GM23338 (cell line): ENCODE measurements around the gene SNAP25. TPM values are rescaled to one million over a fixed set of nuclear protein-coding genes. Genes with fewer than 3 reads are reported as not detected.

Experiments used
- ATAC-seq: fragments of 200-7000 bp; cut with Tn5 transposase; 3 replicates; pipeline ENCODE4 v1.9.1; 2020
- DNase-seq: peaks from one replicate; pipeline ENCODE4 v3.0.0-alpha.2; 2015; ENCODE audit warnings: low spot score
- H2AFZ ChIP-seq: fragments of 200-600 bp; sonication (generic); 2 replicates; pipeline ENCODE4 v1.8.0; 2016; ENCODE audit warnings: antibody characterized with exemption, mild to moderate bottlenecking, moderate library complexity
- H3F3A ChIP-seq: fragments of 200-600 bp; sonication (generic); replicated peaks from 2 replicates; pipeline ENCODE4 v1.8.0; 2017; ENCODE audit warnings: antibody characterized with exemption, mixed run types, low read depth
- H3K27ac ChIP-seq: fragments of 200-600 bp; sonication (generic); 2 replicates; pipeline ENCODE4 v1.6.1; 2016; ENCODE audit warnings: low read depth
- H3K27me3 ChIP-seq: fragments of 200-600 bp; sonication (generic); 2 replicates; pipeline ENCODE4 v1.8.0; 2016; ENCODE audit warnings: mild to moderate bottlenecking, mixed run types, moderate library complexity; ENCODE audit not compliant: insufficient read depth
- H3K36me3 ChIP-seq: fragments of 200-600 bp; sonication (generic); 2 replicates; pipeline ENCODE4 v1.8.0; 2016; ENCODE audit warnings: mild to moderate bottlenecking; ENCODE audit not compliant: insufficient read depth
- H3K4me1 ChIP-seq: fragments of 200-600 bp; sonication (generic); 2 replicates; pipeline ENCODE4 v1.8.0; 2016; ENCODE audit warnings: mild to moderate bottlenecking, moderate library complexity; ENCODE audit not compliant: insufficient read depth
- H3K4me2 ChIP-seq: fragments of 200-600 bp; sonication (generic); 2 replicates; pipeline ENCODE4 v1.7.1; 2017; ENCODE audit warnings: mixed run types
- H3K4me3 ChIP-seq: fragments of 200-600 bp; sonication (generic); 2 replicates; pipeline ENCODE4 v1.6.1; 2016; ENCODE audit warnings: mixed run types
- H3K79me2 ChIP-seq: fragments of 200-600 bp; sonication (generic); replicated peaks from 2 replicates; pipeline ENCODE4 v1.8.0; 2017; ENCODE audit warnings: mild to moderate bottlenecking; ENCODE audit not compliant: insufficient read depth
- H3K9me2 ChIP-seq: fragments of 200-600 bp; sonication (generic); 2 replicates; pipeline ENCODE4 v1.8.0; 2017; ENCODE audit not compliant: insufficient read depth
- H4K20me1 ChIP-seq: fragments of 200-600 bp; sonication (generic); replicated peaks from 2 replicates; pipeline ENCODE4 v1.8.0; 2017; ENCODE audit warnings: mild to moderate bottlenecking; ENCODE audit not compliant: insufficient read depth
- H3K27ac Mint-ChIP-seq: 2 replicates; pipeline ENCODE4 v1.8.0; 2020; ENCODE audit warnings: inconsistent platforms, mild to moderate bottlenecking, moderate library complexity, mixed read lengths
- H3K27me3 Mint-ChIP-seq: 3 replicates; pipeline ENCODE4 v1.8.0; 2022; ENCODE audit warnings: low read depth, mild to moderate bottlenecking, moderate library complexity, mixed read lengths, inconsistent platforms; ENCODE audit not compliant: insufficient read depth, poor library complexity
- H3K36me3 Mint-ChIP-seq: 3 replicates; pipeline ENCODE4 v1.8.0; 2021; ENCODE audit warnings: low read depth, mild to moderate bottlenecking, inconsistent platforms, moderate library complexity, mixed read lengths
- H3K4me1 Mint-ChIP-seq: 3 replicates; pipeline ENCODE4 v1.8.0; 2020; ENCODE audit warnings: mild to moderate bottlenecking, inconsistent platforms, mixed read lengths
- H3K4me3 Mint-ChIP-seq: 3 replicates; pipeline ENCODE4 v1.8.0; 2021; ENCODE audit warnings: moderate library complexity, mild to moderate bottlenecking, inconsistent platforms, mixed read lengths
- H3K9me3 Mint-ChIP-seq: 3 replicates; pipeline ENCODE4 v1.8.0; 2020; ENCODE audit warnings: moderate library complexity, mild to moderate bottlenecking, inconsistent platforms, mixed read lengths
- CREB1 ChIP-seq: fragments of 250-450 bp; sonication (Bioruptor Pico); IDR thresholded peaks from 2 replicates; pipeline ENCODE4 v1.5.0; 2020; ENCODE audit warnings: low read depth, mild to moderate bottlenecking, moderate library complexity
- CTCF ChIP-seq, 2 experiments: fragments of 200-600 bp in 1 of 2; sonication (generic) in 1 of 2; conservative IDR thresholded peaks; 2 replicates each; pipeline versions ENCODE4 v1.5.1 to v1.6.1; 2016 to 2017; ENCODE audit warnings: antibody characterized with exemption in 2 of 2, low read depth in 2 of 2, mild to moderate bottlenecking in 2 of 2, moderate library complexity in 1 of 2
- ETS1 ChIP-seq: IDR thresholded peaks from 2 replicates; pipeline ENCODE4 v1.6.1; 2016; ENCODE audit warnings: antibody characterized with exemption
- EZH2 ChIP-seq: fragments of 200-600 bp; sonication (generic); IDR thresholded peaks from one replicate; pipeline ENCODE4 v1.8.0; 2017; ENCODE audit warnings: antibody characterized with exemption, mild to moderate bottlenecking, low read depth; ENCODE audit not compliant: unreplicated experiment
- EZH2phosphoT487 ChIP-seq: fragments of 200-600 bp; sonication (generic); IDR thresholded peaks from one replicate; pipeline ENCODE4 v1.8.1; 2018; ENCODE audit warnings: antibody characterized with exemption; ENCODE audit not compliant: unreplicated experiment
- JUNB ChIP-seq: IDR thresholded peaks from one replicate; pipeline ENCODE4 v1.6.1; 2016; ENCODE audit warnings: antibody characterized with exemption; ENCODE audit not compliant: unreplicated experiment
- NANOG ChIP-seq: IDR thresholded peaks from 2 replicates; pipeline ENCODE4 v1.6.1; 2016; ENCODE audit warnings: antibody characterized with exemption, borderline replicate concordance
- POLR2AphosphoS5 ChIP-seq: IDR thresholded peaks from 2 replicates; pipeline ENCODE4 v1.6.1; 2016; ENCODE audit warnings: antibody characterized with exemption, low read depth
- REST ChIP-seq: IDR thresholded peaks from one replicate; pipeline ENCODE4 v1.6.1; 2018; ENCODE audit warnings: antibody characterized with exemption; ENCODE audit not compliant: unreplicated experiment
- STAT1 ChIP-seq: IDR thresholded peaks from one replicate; pipeline ENCODE4 v1.6.1; 2016; ENCODE audit warnings: antibody characterized with exemption; ENCODE audit not compliant: unreplicated experiment
- ZNF114 ChIP-seq: fragments of 250-450 bp; sonication (Bioruptor Pico); IDR thresholded peaks from 2 replicates; pipeline ENCODE4 v1.5.0; 2020; ENCODE audit warnings: mild to moderate bottlenecking, moderate library complexity
- ZNF331 ChIP-seq: fragments of 250-450 bp; sonication (Bioruptor Pico); IDR thresholded peaks from 2 replicates; pipeline ENCODE4 v1.5.0; 2020; ENCODE audit warnings: low read depth, mild to moderate bottlenecking, moderate library complexity
- ZNF462 ChIP-seq: fragments of 250-450 bp; sonication (Bioruptor Pico); IDR thresholded peaks from 2 replicates; pipeline ENCODE4 v1.5.0; 2020; ENCODE audit warnings: mild to moderate bottlenecking, moderate library complexity
- polyA plus RNA-seq: library from polyadenylated mRNA; unstranded; fragments of >200 nt; fragmentation: Nextera tagmentation; extraction: Ambion mirVana; gene quantifications from 2 replicates; pipeline ENCODE4 v1.2.1, GENCODE V29; 2016
- total RNA-seq: library from RNA; depleted of rRNA; stranded (reverse); fragments of >200 nt; shearing (Covaris generic); gene quantifications from 2 replicates; pipeline ENCODE4 v1.2.3, GENCODE V29; 2014

SNAP25 gene
- total and polyA plus RNA-seq, 2 experiments from 2014 or later: 0.82 to 1.3 TPM

- no peak overlapping the region for H3K4me3 ChIP-seq
- H2AFZ ChIP-seq: no peak overlapping the region
- Mint-ChIP-seq H3K27me3 (peaks cover 3% of the 10 kb centered on the region), H3K27ac (no peak overlapping the region), H3K36me3 (no peaks in the 10 kb centered on the region), H3K4me3 (no peak overlapping the region), H3K9me3 (no peaks in the 10 kb centered on the region), H3K4me1 (peaks cover 27% of the 10 kb centered on the region)
- no peak overlapping the region for H3K4me2 ChIP-seq
- H3F3A ChIP-seq: no peaks in the 10 kb centered on the region
- no peak overlapping the region for H3K27ac ChIP-seq
- ATAC-seq (no peak), DNase-seq (no peak)
- TF ChIP-seq ETS1 (no peak), ZNF331 (CRISPR knock-in tag) (no peak), CREB1 (CRISPR knock-in tag) (no peak), CTCF (conservative IDR thresholded peaks at IDR 0.05; ENCODE audit: low read depth in 2 of 2) (no peak), STAT1 (no peak), ZNF114 (no peak), POLR2AphosphoS5 (no peak), EZH2phosphoT487 (no peak), JUNB (no peak), EZH2 (no peak), ZNF462 (no peak), REST (no peak), NANOG (no peak)
- no peaks in the 10 kb centered on the region for H3K9me2 ChIP-seq
- peaks cover 13% of the 10 kb centered on the region; the same call in 1 of the 2 replicates for H3K27me3 ChIP-seq
- no peaks in the 10 kb centered on the region for H4K20me1 ChIP-seq
- H3K36me3 ChIP-seq: no peaks in the 10 kb centered on the region
- peaks cover 12% of the 10 kb centered on the region for H3K4me1 ChIP-seq
- no peaks in the 10 kb centered on the region for H3K79me2 ChIP-seq
Observed at GRCh38 chr20:10259166-10259565, 40.5 kb downstream of the SNAP25 start.
